Ovary (tissue), 9 donors: ENCODE measurements around the gene PIK3R2. TPM values are rescaled to one million over a fixed set of nuclear protein-coding genes. Genes with fewer than 3 reads are reported as not detected.

Experiments
- DNase-seq, 5 donors: peaks; one replicate each; pipeline ENCODE4 v3.0.0-alpha.2; 2019 to 2020
- H3K27ac ChIP-seq, 2 donors: fragments of 200-600 bp; one replicate each; pipeline versions ENCODE4 v1.5.1 to v1.8.0; 2019 to 2022
- H3K27me3 ChIP-seq: fragments of 200-600 bp; one replicate; pipeline ENCODE4 v1.8.0; 2022
- H3K36me3 ChIP-seq: fragments of 200-600 bp; sonication (generic); one replicate; pipeline ENCODE4 v1.5.1; 2019
- H3K4me1 ChIP-seq: one replicate; pipeline ENCODE4 v1.8.1; 2013; ENCODE audit warnings: mild to moderate bottlenecking, moderate library complexity; ENCODE audit not compliant: insufficient read depth
- H3K4me3 ChIP-seq: fragments of 200-600 bp; sonication (generic); one replicate; pipeline ENCODE4 v1.5.1; 2017
- H3K9me3 ChIP-seq, 2 donors: fragments of 200-600 bp in 1 of 2; sonication (generic) in 1 of 2; one replicate each; pipeline versions ENCODE4 v1.5.1 to v1.8.1; 2013 to 2019; ENCODE audit warnings: mild to moderate bottlenecking in 1 of 2, moderate library complexity in 1 of 2
- CTCF ChIP-seq, 3 donors: fragments of 450-650 bp in 2 of 3; fragments of 200-600 bp in 1 of 3; IDR thresholded peaks; one replicate each; pipeline versions ENCODE4 v1.5.1 to v1.8.0; 2016 to 2022; ENCODE audit warnings: antibody characterized with exemption in 3 of 3, mild to moderate bottlenecking in 1 of 3
- EP300 ChIP-seq: sonication (generic); formaldehyde crosslinking; IDR thresholded peaks from one replicate; pipeline ENCODE4 v1.6.1; 2017; ENCODE audit warnings: antibody characterized with exemption
- POLR2A ChIP-seq: fragments of 450-650 bp; IDR thresholded peaks from one replicate; pipeline ENCODE4 v1.6.1; 2017; ENCODE audit warnings: antibody characterized with exemption, mild to moderate bottlenecking, moderate library complexity
- WGBS, 3 donors: extraction: QIAGEN DNeasy Blood & Tissue Kit in 1 of 3; methylation state at CpG; one replicate each; pipeline versions ENCODE4 v1.1.5 to v1.1.7; 2013 to 2017; 5-methylcytosine and 5-hydroxymethylcytosine counted together
- intact Hi-C, 4 donors: fragments of 100-400 bp; cut with DNase I; formaldehyde crosslinking; loops; one replicate each; pipeline versions ENCODE4 v1.11.0 to v1.15.1; 2022 to 2023
- polyA plus RNA-seq, 2 donors: library from polyadenylated mRNA; stranded (reverse); fragments of 200-250 nt in 1 of 2; fragments of 350-450 nt in 1 of 2; fragmentation: Illumina TruSeq in 1 of 2; extraction: RNeasy Lipid Tissue Mini Kit (QIAGEN cat#74804) in 1 of 2; gene quantifications; one replicate each; pipeline ENCODE4 v1.2.3, GENCODE V29; 2013 to 2014
- total RNA-seq, 7 donors: library from RNA; depleted of rRNA in 2 of 7; stranded (reverse); fragments of >200 nt in 2 of 7; fragmentation: NEBNext Ultra II Directional in 3 of 7; extraction: Animal tissue kit (Norgen Biotek cat#: 25700) in 3 of 7; gene quantifications; one replicate each; pipeline versions ENCODE4 v1.1.0 to v1.2.4, GENCODE V29; 2016 to 2023
- donor health status: DM: no; HTN: no; CAD: no; lungs with moderate emphysema.
- donor health status: DM: no; HTN: no; CAD: no.
- donor health status: Bipolar disorder and iron deficiency.
- donor health status: DM: yes; HTN: yes; CAD: no.
- donor health status: DM: no; HTN: no; CAD: no.
- donor health status: DM: yes; HTN: yes; CAD: no.

The PIK3R2 gene
- total and polyA plus RNA-seq, 9 donors: 12.8 to 63.2 (median 42.6) TPM

GRCh38 chr19:18191640-18192062, 38.7 kb downstream of the PIK3R2 start:
- Histone ChIP-seq H3K27me3 (no peaks in the 10 kb centered on the region), H3K9me3 (no peaks in the 10 kb centered on the region), H3K4me1 (peaks cover 6% of the 10 kb centered on the region), H3K4me3 (peak overlapping the region; percentile 57), H3K36me3 (no peaks in the 10 kb centered on the region), H3K27ac (peak overlapping the region; percentile 76 to 95)
- DNase-seq: no peak
- intact Hi-C loops: loop anchor here in 3 of 4 donors (2.0 to 10.0 kb wide), 4 partner anchors 61 to 223 kb away; partner anchors contain the start of gene SSBP4 (in 1 of the 3)
- WGBS, 3 donors: 44 to 51% (median 47%) methylated on average over 5 of the region's 5 CpGs
- TF ChIP-seq POLR2A: peak; percentile 17
- TF ChIP-seq EP300: no peak
- TF ChIP-seq CTCF (IDR thresholded peaks at IDR 0.05): no peak

- H3K9me3 ChIP-seq: no peaks in the 10 kb centered on the region
- TF ChIP-seq EP300 (peak; percentile 37), POLR2A (peak; percentile 93), CTCF (IDR thresholded peaks at IDR 0.05) (peak in 2 of 3 donors; percentile 2 to 23)
- H3K27ac ChIP-seq: peak within 1 kb of the TSS; percentile 81 to 95
- peaks cover 6% of the 10 kb centered on the region for H3K4me1 ChIP-seq
- peak; percentile 98 to 100 (median 99) for DNase-seq
- H3K36me3 ChIP-seq: no peaks in the 10 kb centered on the region
- no peaks in the 10 kb centered on the region for H3K27me3 ChIP-seq
- peak within 1 kb of the TSS; percentile 62 for H3K4me3 ChIP-seq
- WGBS, 3 donors: 0 to 1% (median 0%) methylated on average over 41 to 74 of the region's 74 CpGs
- intact Hi-C loops: loop anchor here in 3 of 4 donors (2.0 to 10.0 kb wide), 4 partner anchors 60 to 222 kb away; partner anchors contain the start of gene SSBP4 (in 1 of the 3)
Measured at GRCh38 chr19:18192673-18193387, 39.9 kb downstream of the PIK3R2 start, which contains the start of gene MPV17L2. Gene MPV17L2 (plus strand): TSS chr19:18193218. CDS start chr19:18193282, 64 bp downstream.

GRCh38 chr19:18193388-18194180, 40.6 kb downstream of the PIK3R2 start:
- no peaks in the 10 kb centered on the region for H3K9me3 ChIP-seq
- peak overlapping the region; percentile 81 to 95 for H3K27ac ChIP-seq
- peaks cover 6% of the 10 kb centered on the region for H3K4me1 ChIP-seq
- intact Hi-C loops: loop anchor here in 3 of 4 donors (2.0 to 10.0 kb wide), 4 partner anchors 59 to 221 kb away; partner anchors contain the start of gene SSBP4 (in 1 of the 3)
- no peaks in the 10 kb centered on the region for H3K27me3 ChIP-seq
- H3K36me3 ChIP-seq: no peaks in the 10 kb centered on the region
- peak overlapping the region; percentile 62 for H3K4me3 ChIP-seq
- WGBS, 3 donors: 2 to 7% (median 5%) methylated on average over 29 to 46 of the region's 46 CpGs
- TF ChIP-seq POLR2A: no peak
- DNase-seq: peak in 3 of 5 donors; percentile 63 to 82 (median 77)

- Histone ChIP-seq H3K36me3 (no peaks in the 10 kb centered on the region), H3K27ac (peak overlapping the region in 1 of 2 donors; percentile 66), H3K9me3 (no peaks in the 10 kb centered on the region), H3K27me3 (no peaks in the 10 kb centered on the region), H3K4me3 (peak overlapping the region; percentile 62), H3K4me1 (peaks cover 6% of the 10 kb centered on the region)
- intact Hi-C loops: loop anchor here in 2 of 4 donors (5.0 to 10.0 kb wide), 3 partner anchors 61 to 221 kb away; partner anchors contain the start of gene SSBP4 (in 1 of the 2)
- WGBS, 3 donors: 30 to 41% (median 33%) methylated on average over 12 of the region's 12 CpGs
- DNase-seq: no peak
- no peak for TF ChIP-seq CTCF (IDR thresholded peaks at IDR 0.05)
- TF ChIP-seq EP300: no peak
Measured at GRCh38 chr19:18194181-18194530, 41.2 kb downstream of the PIK3R2 start.
